Endodermal cell (in vitro differentiated cells): Measurements from ENCODE around the gene PPDPF. TPM values are rescaled to one million over a fixed set of nuclear protein-coding genes. Genes with fewer than 3 reads are reported as not detected.

Source experiments
- DNase-seq: peaks from one replicate; pipeline ENCODE4 v3.0.0-alpha.2; 2017
- H3K27ac ChIP-seq: 2 replicates; pipeline ENCODE4 v1.5.1; 2013; ENCODE audit warnings: mild to moderate bottlenecking, low read depth, low read length, moderate library complexity
- H3K27me3 ChIP-seq: 2 replicates; pipeline ENCODE4 v1.6.1; 2013; ENCODE audit warnings: mild to moderate bottlenecking, low read length, moderate library complexity; ENCODE audit not compliant: insufficient read depth, control insufficient read depth, poor library complexity, severe bottlenecking
- H3K36me3 ChIP-seq: 2 replicates; pipeline ENCODE4 v1.7.0; 2013; ENCODE audit warnings: mild to moderate bottlenecking, low read length, moderate library complexity; ENCODE audit not compliant: control insufficient read depth, insufficient read depth
- H3K4me1 ChIP-seq: one replicate; pipeline ENCODE4 v1.7.0; 2013; ENCODE audit warnings: low read length; ENCODE audit not compliant: control insufficient read depth, insufficient read depth
- H3K4me3 ChIP-seq: 2 replicates; pipeline ENCODE4 v1.5.1; 2013; ENCODE audit warnings: mild to moderate bottlenecking, low read length, moderate library complexity
- H3K9ac ChIP-seq: 2 replicates; pipeline ENCODE4 v1.6.1; 2013; ENCODE audit warnings: mild to moderate bottlenecking, low read length, moderate library complexity; ENCODE audit not compliant: poor library complexity, severe bottlenecking; ENCODE audit errors: extremely low read depth
- H3K9me3 ChIP-seq: 2 replicates; pipeline ENCODE4 v1.6.1; 2013; ENCODE audit warnings: mild to moderate bottlenecking, low read length, moderate library complexity; ENCODE audit not compliant: control insufficient read depth
- H3K27ac Mint-ChIP-seq: 2 replicates; pipeline ENCODE4 v1.8.0; 2020; ENCODE audit warnings: mixed read lengths
- H3K27me3 Mint-ChIP-seq: 2 replicates; pipeline ENCODE4 v1.8.0; 2021; ENCODE audit warnings: mild to moderate bottlenecking, mixed read lengths; ENCODE audit not compliant: insufficient read depth
- H3K36me3 Mint-ChIP-seq: 2 replicates; pipeline ENCODE4 v1.8.0; 2020; ENCODE audit warnings: low read depth, mixed read lengths
- H3K4me1 Mint-ChIP-seq: 2 replicates; pipeline ENCODE4 v1.8.0; 2020; ENCODE audit warnings: mixed read lengths
- H3K4me3 Mint-ChIP-seq: 2 replicates; pipeline ENCODE4 v1.8.0; 2020; ENCODE audit warnings: mild to moderate bottlenecking, moderate library complexity, mixed read lengths
- H3K9me3 Mint-ChIP-seq: 2 replicates; pipeline ENCODE4 v1.8.0; 2020; ENCODE audit warnings: mild to moderate bottlenecking, mixed read lengths
- CTCF ChIP-seq: fragments of 200-600 bp; sonication (generic); conservative IDR thresholded peaks from 2 replicates; pipeline ENCODE4 v1.5.0; 2021; ENCODE audit warnings: antibody characterized with exemption, mild to moderate bottlenecking
- WGBS, 2 experiments: methylation state at CpG; one replicate each; pipeline versions ENCODE4 v1.1.5 to v1.1.7; 2013; ENCODE audit warnings: missing lambda C conversion rate in 2 of 2, mixed read lengths in 1 of 2; ENCODE audit not compliant: insufficient coverage in 1 of 2, insufficient read length in 1 of 2; 5-methylcytosine and 5-hydroxymethylcytosine counted together
- total RNA-seq, 2 donors: library from RNA; stranded (reverse); fragmentation: NEBNext Ultra II Directional in 1 of 2; extraction: Animal tissue kit (Norgen Biotek cat#: 25700) in 1 of 2; gene quantifications; 2 replicates in 1 of 2; 3 replicates in 1 of 2; pipeline ENCODE4 v1.2.1, GENCODE V29; 2021

PPDPF gene
- total RNA-seq, 2 donors from 2014 or later: 247 to 296 TPM

- H3K4me3 Mint-ChIP-seq: no peak overlapping the region
- Histone ChIP-seq H3K27me3 (no peaks in the 10 kb centered on the region), H3K9me3 (no peaks in the 10 kb centered on the region), H3K36me3 (no peaks in the 10 kb centered on the region), H3K9ac (no peak overlapping the region), H3K27ac (no peak overlapping the region), H3K4me1 (no peaks in the 10 kb centered on the region), H3K4me3 (no peak overlapping the region)
- H3K27me3 Mint-ChIP-seq: no peaks in the 10 kb centered on the region
- H3K9me3 Mint-ChIP-seq: no peaks in the 10 kb centered on the region
- no peak overlapping the region for H3K27ac Mint-ChIP-seq
- no peak for DNase-seq
- no peaks in the 10 kb centered on the region for H3K4me1 Mint-ChIP-seq
- peaks cover 2% of the 10 kb centered on the region for H3K36me3 Mint-ChIP-seq
- no peak for TF ChIP-seq CTCF
- 95 to 97% methylated on average over 25 to 43 of the region's 43 CpGs for WGBS, 2 experiments
Observed at GRCh38 chr20:63565699-63566335, 45.3 kb downstream of the PPDPF start.

GRCh38 chr20:63566395-63567135 lies 46.0 kb downstream of the PPDPF start:
- Histone ChIP-seq H3K27ac (no peak overlapping the region), H3K9me3 (no peaks in the 10 kb centered on the region), H3K36me3 (no peaks in the 10 kb centered on the region), H3K27me3 (no peaks in the 10 kb centered on the region), H3K9ac (no peak overlapping the region), H3K4me3 (no peak overlapping the region), H3K4me1 (no peaks in the 10 kb centered on the region)
- Mint-ChIP-seq H3K4me3 (no peak overlapping the region), H3K36me3 (no peaks in the 10 kb centered on the region), H3K4me1 (no peaks in the 10 kb centered on the region), H3K27ac (no peak overlapping the region), H3K27me3 (no peaks in the 10 kb centered on the region), H3K9me3 (no peaks in the 10 kb centered on the region)
- WGBS, 2 experiments: 92 to 93% methylated on average over 30 to 46 of the region's 46 CpGs
- no peak for TF ChIP-seq CTCF
- no peak for DNase-seq

GRCh38 chr20:63567136-63567385 lies 46.5 kb downstream of the PPDPF start:
- Histone ChIP-seq H3K9ac (no peak overlapping the region), H3K4me1 (no peaks in the 10 kb centered on the region), H3K9me3 (no peaks in the 10 kb centered on the region), H3K4me3 (no peak overlapping the region), H3K27ac (no peak overlapping the region), H3K27me3 (no peaks in the 10 kb centered on the region), H3K36me3 (no peaks in the 10 kb centered on the region)
- H3K27me3 Mint-ChIP-seq: no peaks in the 10 kb centered on the region
- no peak overlapping the region for H3K4me3 Mint-ChIP-seq
- no peaks in the 10 kb centered on the region for H3K4me1 Mint-ChIP-seq
- WGBS, 2 experiments: 95 to 98% methylated on average over 13 to 22 of the region's 22 CpGs
- H3K27ac Mint-ChIP-seq: no peak overlapping the region
- no peaks in the 10 kb centered on the region for H3K9me3 Mint-ChIP-seq
- H3K36me3 Mint-ChIP-seq: no peaks in the 10 kb centered on the region
- DNase-seq: no peak
- no peak for TF ChIP-seq CTCF
